GM23338 (cell line): Measurements from ENCODE around the gene ARID3B. TPM values are rescaled to one million over a fixed set of nuclear protein-coding genes. Genes with fewer than 3 reads are reported as not detected.

Experiments
- ATAC-seq: fragments of 200-7000 bp; cut with Tn5 transposase; 3 replicates; pipeline ENCODE4 v1.9.1; 2020
- DNase-seq: peaks from one replicate; pipeline ENCODE4 v3.0.0-alpha.2; 2015; ENCODE audit warnings: low spot score
- H2AFZ ChIP-seq: fragments of 200-600 bp; sonication (generic); 2 replicates; pipeline ENCODE4 v1.8.0; 2016; ENCODE audit warnings: antibody characterized with exemption, mild to moderate bottlenecking, moderate library complexity
- H3F3A ChIP-seq: fragments of 200-600 bp; sonication (generic); replicated peaks from 2 replicates; pipeline ENCODE4 v1.8.0; 2017; ENCODE audit warnings: antibody characterized with exemption, mixed run types, low read depth
- H3K27ac ChIP-seq: fragments of 200-600 bp; sonication (generic); 2 replicates; pipeline ENCODE4 v1.6.1; 2016; ENCODE audit warnings: low read depth
- H3K27me3 ChIP-seq: fragments of 200-600 bp; sonication (generic); 2 replicates; pipeline ENCODE4 v1.8.0; 2016; ENCODE audit warnings: mild to moderate bottlenecking, mixed run types, moderate library complexity; ENCODE audit not compliant: insufficient read depth
- H3K36me3 ChIP-seq: fragments of 200-600 bp; sonication (generic); 2 replicates; pipeline ENCODE4 v1.8.0; 2016; ENCODE audit warnings: mild to moderate bottlenecking; ENCODE audit not compliant: insufficient read depth
- H3K4me1 ChIP-seq: fragments of 200-600 bp; sonication (generic); 2 replicates; pipeline ENCODE4 v1.8.0; 2016; ENCODE audit warnings: mild to moderate bottlenecking, moderate library complexity; ENCODE audit not compliant: insufficient read depth
- H3K4me2 ChIP-seq: fragments of 200-600 bp; sonication (generic); 2 replicates; pipeline ENCODE4 v1.7.1; 2017; ENCODE audit warnings: mixed run types
- H3K4me3 ChIP-seq: fragments of 200-600 bp; sonication (generic); 2 replicates; pipeline ENCODE4 v1.6.1; 2016; ENCODE audit warnings: mixed run types
- H3K79me2 ChIP-seq: fragments of 200-600 bp; sonication (generic); replicated peaks from 2 replicates; pipeline ENCODE4 v1.8.0; 2017; ENCODE audit warnings: mild to moderate bottlenecking; ENCODE audit not compliant: insufficient read depth
- H3K9me2 ChIP-seq: fragments of 200-600 bp; sonication (generic); 2 replicates; pipeline ENCODE4 v1.8.0; 2017; ENCODE audit not compliant: insufficient read depth
- H4K20me1 ChIP-seq: fragments of 200-600 bp; sonication (generic); replicated peaks from 2 replicates; pipeline ENCODE4 v1.8.0; 2017; ENCODE audit warnings: mild to moderate bottlenecking; ENCODE audit not compliant: insufficient read depth
- H3K27ac Mint-ChIP-seq: 2 replicates; pipeline ENCODE4 v1.8.0; 2020; ENCODE audit warnings: inconsistent platforms, mild to moderate bottlenecking, moderate library complexity, mixed read lengths
- H3K27me3 Mint-ChIP-seq: 3 replicates; pipeline ENCODE4 v1.8.0; 2022; ENCODE audit warnings: low read depth, mild to moderate bottlenecking, moderate library complexity, mixed read lengths, inconsistent platforms; ENCODE audit not compliant: insufficient read depth, poor library complexity
- H3K36me3 Mint-ChIP-seq: 3 replicates; pipeline ENCODE4 v1.8.0; 2021; ENCODE audit warnings: low read depth, mild to moderate bottlenecking, inconsistent platforms, moderate library complexity, mixed read lengths
- H3K4me1 Mint-ChIP-seq: 3 replicates; pipeline ENCODE4 v1.8.0; 2020; ENCODE audit warnings: mild to moderate bottlenecking, inconsistent platforms, mixed read lengths
- H3K4me3 Mint-ChIP-seq: 3 replicates; pipeline ENCODE4 v1.8.0; 2021; ENCODE audit warnings: moderate library complexity, mild to moderate bottlenecking, inconsistent platforms, mixed read lengths
- H3K9me3 Mint-ChIP-seq: 3 replicates; pipeline ENCODE4 v1.8.0; 2020; ENCODE audit warnings: moderate library complexity, mild to moderate bottlenecking, inconsistent platforms, mixed read lengths
- CREB1 ChIP-seq: fragments of 250-450 bp; sonication (Bioruptor Pico); IDR thresholded peaks from 2 replicates; pipeline ENCODE4 v1.5.0; 2020; ENCODE audit warnings: low read depth, mild to moderate bottlenecking, moderate library complexity
- EZH2 ChIP-seq: fragments of 200-600 bp; sonication (generic); IDR thresholded peaks from one replicate; pipeline ENCODE4 v1.8.0; 2017; ENCODE audit warnings: antibody characterized with exemption, mild to moderate bottlenecking, low read depth; ENCODE audit not compliant: unreplicated experiment
- EZH2phosphoT487 ChIP-seq: fragments of 200-600 bp; sonication (generic); IDR thresholded peaks from one replicate; pipeline ENCODE4 v1.8.1; 2018; ENCODE audit warnings: antibody characterized with exemption; ENCODE audit not compliant: unreplicated experiment
- JUNB ChIP-seq: IDR thresholded peaks from one replicate; pipeline ENCODE4 v1.6.1; 2016; ENCODE audit warnings: antibody characterized with exemption; ENCODE audit not compliant: unreplicated experiment
- NANOG ChIP-seq: IDR thresholded peaks from 2 replicates; pipeline ENCODE4 v1.6.1; 2016; ENCODE audit warnings: antibody characterized with exemption, borderline replicate concordance
- POLR2AphosphoS5 ChIP-seq: IDR thresholded peaks from 2 replicates; pipeline ENCODE4 v1.6.1; 2016; ENCODE audit warnings: antibody characterized with exemption, low read depth
- STAT1 ChIP-seq: IDR thresholded peaks from one replicate; pipeline ENCODE4 v1.6.1; 2016; ENCODE audit warnings: antibody characterized with exemption; ENCODE audit not compliant: unreplicated experiment
- ZNF114 ChIP-seq: fragments of 250-450 bp; sonication (Bioruptor Pico); IDR thresholded peaks from 2 replicates; pipeline ENCODE4 v1.5.0; 2020; ENCODE audit warnings: mild to moderate bottlenecking, moderate library complexity
- polyA plus RNA-seq: library from polyadenylated mRNA; unstranded; fragments of >200 nt; fragmentation: Nextera tagmentation; extraction: Ambion mirVana; gene quantifications from 2 replicates; pipeline ENCODE4 v1.2.1, GENCODE V29; 2016
- total RNA-seq: library from RNA; depleted of rRNA; stranded (reverse); fragments of >200 nt; shearing (Covaris generic); gene quantifications from 2 replicates; pipeline ENCODE4 v1.2.3, GENCODE V29; 2014
- TF ChIP-seq, protein P1 (sequence below): IDR thresholded peaks from one replicate; pipeline ENCODE4 v1.6.1; 2018; ENCODE audit warnings: antibody characterized with exemption; ENCODE audit not compliant: unreplicated experiment
- TF ChIP-seq, protein P2 (sequence below): IDR thresholded peaks from 2 replicates; pipeline ENCODE4 v1.6.1; 2016; ENCODE audit warnings: antibody characterized with exemption
- TF ChIP-seq, protein P3 (sequence below), 2 experiments: fragments of 200-600 bp in 1 of 2; sonication (generic) in 1 of 2; conservative IDR thresholded peaks; 2 replicates each; pipeline versions ENCODE4 v1.5.1 to v1.6.1; 2016 to 2017; ENCODE audit warnings: antibody characterized with exemption in 2 of 2, low read depth in 2 of 2, mild to moderate bottlenecking in 2 of 2, moderate library complexity in 1 of 2

Gene ARID3B
- total and polyA plus RNA-seq, 2 experiments from 2014 or later, result 65.5 to 147 TPM

DNA sequence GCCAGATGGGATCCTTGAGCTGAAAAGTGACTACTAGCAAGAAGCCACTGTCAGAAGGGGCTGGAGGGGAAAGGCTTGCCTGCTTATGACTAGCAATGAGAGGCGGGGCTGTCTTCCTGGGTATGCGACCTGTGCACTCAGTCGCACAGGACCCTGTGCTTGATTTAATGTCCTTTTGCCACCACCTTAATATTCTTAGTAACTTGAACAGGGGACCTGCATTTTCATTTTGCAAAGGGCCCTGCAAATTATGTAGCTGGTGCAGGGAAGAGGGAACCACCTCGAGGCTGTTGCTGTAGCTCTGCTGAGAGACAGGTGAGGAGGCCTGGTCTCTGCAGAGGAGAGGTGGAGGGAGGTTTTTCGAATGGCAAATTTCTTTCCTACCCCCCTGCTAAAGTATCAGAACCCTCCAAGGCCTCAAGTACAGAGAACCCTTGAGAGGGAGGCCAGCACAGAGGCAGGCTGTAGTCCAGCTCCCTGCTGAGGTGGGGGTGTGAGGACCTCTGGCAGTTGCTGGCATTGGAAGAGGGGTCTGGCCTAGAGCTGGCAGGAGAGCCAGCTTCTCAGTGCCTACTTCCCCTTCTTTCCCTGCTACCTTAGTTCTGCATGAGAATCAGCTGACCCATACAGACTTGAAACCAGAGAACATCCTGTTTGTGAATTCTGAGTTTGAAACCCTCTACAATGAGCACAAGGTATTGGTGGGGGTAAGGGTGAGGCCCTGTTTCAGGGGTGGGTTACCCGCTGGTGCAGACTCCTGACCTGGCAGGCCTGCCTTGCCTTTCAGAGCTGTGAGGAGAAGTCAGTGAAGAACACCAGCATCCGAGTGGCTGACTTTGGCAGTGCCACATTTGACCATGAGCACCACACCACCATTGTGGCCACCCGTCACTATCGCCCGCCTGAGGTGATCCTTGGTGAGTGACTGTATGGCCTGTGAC lies 86.0 kb downstream of the ARID3B start (continued):
- TF ChIP-seq, protein P1, sequence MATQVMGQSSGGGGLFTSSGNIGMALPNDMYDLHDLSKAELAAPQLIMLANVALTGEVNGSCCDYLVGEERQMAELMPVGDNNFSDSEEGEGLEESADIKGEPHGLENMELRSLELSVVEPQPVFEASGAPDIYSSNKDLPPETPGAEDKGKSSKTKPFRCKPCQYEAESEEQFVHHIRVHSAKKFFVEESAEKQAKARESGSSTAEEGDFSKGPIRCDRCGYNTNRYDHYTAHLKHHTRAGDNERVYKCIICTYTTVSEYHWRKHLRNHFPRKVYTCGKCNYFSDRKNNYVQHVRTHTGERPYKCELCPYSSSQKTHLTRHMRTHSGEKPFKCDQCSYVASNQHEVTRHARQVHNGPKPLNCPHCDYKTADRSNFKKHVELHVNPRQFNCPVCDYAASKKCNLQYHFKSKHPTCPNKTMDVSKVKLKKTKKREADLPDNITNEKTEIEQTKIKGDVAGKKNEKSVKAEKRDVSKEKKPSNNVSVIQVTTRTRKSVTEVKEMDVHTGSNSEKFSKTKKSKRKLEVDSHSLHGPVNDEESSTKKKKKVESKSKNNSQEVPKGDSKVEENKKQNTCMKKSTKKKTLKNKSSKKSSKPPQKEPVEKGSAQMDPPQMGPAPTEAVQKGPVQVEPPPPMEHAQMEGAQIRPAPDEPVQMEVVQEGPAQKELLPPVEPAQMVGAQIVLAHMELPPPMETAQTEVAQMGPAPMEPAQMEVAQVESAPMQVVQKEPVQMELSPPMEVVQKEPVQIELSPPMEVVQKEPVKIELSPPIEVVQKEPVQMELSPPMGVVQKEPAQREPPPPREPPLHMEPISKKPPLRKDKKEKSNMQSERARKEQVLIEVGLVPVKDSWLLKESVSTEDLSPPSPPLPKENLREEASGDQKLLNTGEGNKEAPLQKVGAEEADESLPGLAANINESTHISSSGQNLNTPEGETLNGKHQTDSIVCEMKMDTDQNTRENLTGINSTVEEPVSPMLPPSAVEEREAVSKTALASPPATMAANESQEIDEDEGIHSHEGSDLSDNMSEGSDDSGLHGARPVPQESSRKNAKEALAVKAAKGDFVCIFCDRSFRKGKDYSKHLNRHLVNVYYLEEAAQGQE, result no peak
- no peak for TF ChIP-seq CREB1 (CRISPR knock-in tag)
- no peak for TF ChIP-seq STAT1
- TF ChIP-seq, protein P2, sequence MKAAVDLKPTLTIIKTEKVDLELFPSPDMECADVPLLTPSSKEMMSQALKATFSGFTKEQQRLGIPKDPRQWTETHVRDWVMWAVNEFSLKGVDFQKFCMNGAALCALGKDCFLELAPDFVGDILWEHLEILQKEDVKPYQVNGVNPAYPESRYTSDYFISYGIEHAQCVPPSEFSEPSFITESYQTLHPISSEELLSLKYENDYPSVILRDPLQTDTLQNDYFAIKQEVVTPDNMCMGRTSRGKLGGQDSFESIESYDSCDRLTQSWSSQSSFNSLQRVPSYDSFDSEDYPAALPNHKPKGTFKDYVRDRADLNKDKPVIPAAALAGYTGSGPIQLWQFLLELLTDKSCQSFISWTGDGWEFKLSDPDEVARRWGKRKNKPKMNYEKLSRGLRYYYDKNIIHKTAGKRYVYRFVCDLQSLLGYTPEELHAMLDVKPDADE, result no peak
- TF ChIP-seq EZH2, result no peak
- TF ChIP-seq NANOG, result no peak
- TF ChIP-seq, protein P3, sequence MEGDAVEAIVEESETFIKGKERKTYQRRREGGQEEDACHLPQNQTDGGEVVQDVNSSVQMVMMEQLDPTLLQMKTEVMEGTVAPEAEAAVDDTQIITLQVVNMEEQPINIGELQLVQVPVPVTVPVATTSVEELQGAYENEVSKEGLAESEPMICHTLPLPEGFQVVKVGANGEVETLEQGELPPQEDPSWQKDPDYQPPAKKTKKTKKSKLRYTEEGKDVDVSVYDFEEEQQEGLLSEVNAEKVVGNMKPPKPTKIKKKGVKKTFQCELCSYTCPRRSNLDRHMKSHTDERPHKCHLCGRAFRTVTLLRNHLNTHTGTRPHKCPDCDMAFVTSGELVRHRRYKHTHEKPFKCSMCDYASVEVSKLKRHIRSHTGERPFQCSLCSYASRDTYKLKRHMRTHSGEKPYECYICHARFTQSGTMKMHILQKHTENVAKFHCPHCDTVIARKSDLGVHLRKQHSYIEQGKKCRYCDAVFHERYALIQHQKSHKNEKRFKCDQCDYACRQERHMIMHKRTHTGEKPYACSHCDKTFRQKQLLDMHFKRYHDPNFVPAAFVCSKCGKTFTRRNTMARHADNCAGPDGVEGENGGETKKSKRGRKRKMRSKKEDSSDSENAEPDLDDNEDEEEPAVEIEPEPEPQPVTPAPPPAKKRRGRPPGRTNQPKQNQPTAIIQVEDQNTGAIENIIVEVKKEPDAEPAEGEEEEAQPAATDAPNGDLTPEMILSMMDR (conservative IDR thresholded peaks at IDR 0.05; ENCODE audit: low read depth in 2 of 2), result no peak
- TF ChIP-seq JUNB, result no peak

DNA sequence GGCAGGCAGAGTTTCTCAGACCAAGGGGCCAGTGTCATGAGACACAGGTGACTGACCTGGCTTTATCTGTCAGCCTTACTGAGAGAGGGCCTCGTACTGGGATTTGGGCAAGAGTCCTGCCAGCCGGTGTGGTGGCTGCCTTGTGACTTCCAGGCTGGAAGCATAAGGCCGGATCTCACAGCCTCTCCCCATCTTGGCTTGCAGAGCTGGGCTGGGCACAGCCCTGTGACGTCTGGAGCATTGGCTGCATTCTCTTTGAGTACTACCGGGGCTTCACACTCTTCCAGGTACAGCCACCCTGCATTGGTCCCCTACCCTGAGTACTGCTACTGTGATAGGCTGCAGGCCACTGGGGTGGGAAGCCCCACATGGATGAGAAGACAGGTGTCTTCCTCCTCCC lies 86.7 kb downstream of the ARID3B start:
- peaks cover 7% of the 10 kb centered on the region for H4K20me1 ChIP-seq
- no peak overlapping the region for H2AFZ ChIP-seq
- no peak overlapping the region for H3K27ac ChIP-seq
- no peaks in the 10 kb centered on the region for H3K27me3 ChIP-seq
- no peak for DNase-seq
- no peaks in the 10 kb centered on the region for H3K4me1 ChIP-seq
- peaks cover 72% of the 10 kb centered on the region for H3K36me3 Mint-ChIP-seq
- no peaks in the 10 kb centered on the region for H3K4me1 Mint-ChIP-seq
- no peak for ATAC-seq
- H3K4me3 Mint-ChIP-seq, result no peak overlapping the region
- H3K27ac Mint-ChIP-seq, result no peak overlapping the region
- peaks cover 16% of the 10 kb centered on the region; the same call in 1 of the 2 replicates for H3K36me3 ChIP-seq
- 0 out of 2 replicates have a peak, but pooled peaks cover 7% of the 10 kb centered on the region for H3F3A ChIP-seq
- H3K79me2 ChIP-seq, result no peaks in the 10 kb centered on the region
- no peak overlapping the region for H3K4me3 ChIP-seq
- H3K9me3 Mint-ChIP-seq, result no peaks in the 10 kb centered on the region
- no peaks in the 10 kb centered on the region for H3K9me2 ChIP-seq
- peaks cover 16% of the 10 kb centered on the region for H3K27me3 Mint-ChIP-seq
- no peak overlapping the region for H3K4me2 ChIP-seq
- TF ChIP-seq POLR2AphosphoS5 (no peak; the same call in 1 of the 2 replicates), EZH2 (no peak), ZNF114 (CRISPR knock-in tag) (no peak), STAT1 (no peak), EZH2phosphoT487 (no peak), NANOG (no peak), CREB1 (CRISPR knock-in tag) (no peak)
- TF ChIP-seq, protein P1, result no peak
- TF ChIP-seq, protein P3 (conservative IDR thresholded peaks at IDR 0.05; ENCODE audit: low read depth in 2 of 2), result no peak
- TF ChIP-seq, protein P2, result no peak
